ENCODE results near the gene DAO. TPM values are rescaled to one million over a fixed set of nuclear protein-coding genes. Genes with fewer than 3 reads are reported as not detected.

DAO gene
- total and polyA plus RNA-seq, 8 donors = not detected

DNA sequence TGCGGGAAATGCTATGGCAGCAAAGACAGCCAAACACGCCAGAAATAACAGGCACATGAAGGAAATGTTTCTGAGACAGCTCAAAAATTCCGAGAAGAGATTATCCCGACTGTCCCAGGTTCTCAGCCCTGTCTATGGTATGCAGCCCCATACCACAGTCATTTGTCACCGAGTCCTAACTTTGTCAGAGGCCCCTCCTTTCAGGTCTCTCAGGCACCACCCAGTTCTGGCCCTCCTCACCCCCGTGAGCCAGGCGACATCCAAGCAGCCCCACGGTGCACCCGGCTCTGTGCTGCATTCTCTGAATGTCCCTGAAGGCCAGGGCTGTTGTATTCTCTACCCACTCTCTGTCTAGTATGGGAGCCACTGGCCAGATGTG lies 46.5 kb upstream of the DAO start:
- Histone ChIP-seq H3K9me3 (no peaks in the 10 kb centered on the region), H3K27me3 (no peaks in the 10 kb centered on the region), H3K36me3 (peaks cover 0 to 52% of the 10 kb centered on the region in 2 donors), H3K4me3 (no peak overlapping the region), H3K4me1 (peaks cover 36 to 80% of the 10 kb centered on the region in 2 donors), H3K27ac (peak overlapping the region; percentile 70 to 86)
- TF ChIP-seq, protein P1, sequence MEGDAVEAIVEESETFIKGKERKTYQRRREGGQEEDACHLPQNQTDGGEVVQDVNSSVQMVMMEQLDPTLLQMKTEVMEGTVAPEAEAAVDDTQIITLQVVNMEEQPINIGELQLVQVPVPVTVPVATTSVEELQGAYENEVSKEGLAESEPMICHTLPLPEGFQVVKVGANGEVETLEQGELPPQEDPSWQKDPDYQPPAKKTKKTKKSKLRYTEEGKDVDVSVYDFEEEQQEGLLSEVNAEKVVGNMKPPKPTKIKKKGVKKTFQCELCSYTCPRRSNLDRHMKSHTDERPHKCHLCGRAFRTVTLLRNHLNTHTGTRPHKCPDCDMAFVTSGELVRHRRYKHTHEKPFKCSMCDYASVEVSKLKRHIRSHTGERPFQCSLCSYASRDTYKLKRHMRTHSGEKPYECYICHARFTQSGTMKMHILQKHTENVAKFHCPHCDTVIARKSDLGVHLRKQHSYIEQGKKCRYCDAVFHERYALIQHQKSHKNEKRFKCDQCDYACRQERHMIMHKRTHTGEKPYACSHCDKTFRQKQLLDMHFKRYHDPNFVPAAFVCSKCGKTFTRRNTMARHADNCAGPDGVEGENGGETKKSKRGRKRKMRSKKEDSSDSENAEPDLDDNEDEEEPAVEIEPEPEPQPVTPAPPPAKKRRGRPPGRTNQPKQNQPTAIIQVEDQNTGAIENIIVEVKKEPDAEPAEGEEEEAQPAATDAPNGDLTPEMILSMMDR (IDR thresholded peaks at IDR 0.05) = no peak
- no peak for DNase-seq
- intact Hi-C loops (cut with DNase I) = no loop called here
- peak; percentile 66 for ATAC-seq

DNA sequence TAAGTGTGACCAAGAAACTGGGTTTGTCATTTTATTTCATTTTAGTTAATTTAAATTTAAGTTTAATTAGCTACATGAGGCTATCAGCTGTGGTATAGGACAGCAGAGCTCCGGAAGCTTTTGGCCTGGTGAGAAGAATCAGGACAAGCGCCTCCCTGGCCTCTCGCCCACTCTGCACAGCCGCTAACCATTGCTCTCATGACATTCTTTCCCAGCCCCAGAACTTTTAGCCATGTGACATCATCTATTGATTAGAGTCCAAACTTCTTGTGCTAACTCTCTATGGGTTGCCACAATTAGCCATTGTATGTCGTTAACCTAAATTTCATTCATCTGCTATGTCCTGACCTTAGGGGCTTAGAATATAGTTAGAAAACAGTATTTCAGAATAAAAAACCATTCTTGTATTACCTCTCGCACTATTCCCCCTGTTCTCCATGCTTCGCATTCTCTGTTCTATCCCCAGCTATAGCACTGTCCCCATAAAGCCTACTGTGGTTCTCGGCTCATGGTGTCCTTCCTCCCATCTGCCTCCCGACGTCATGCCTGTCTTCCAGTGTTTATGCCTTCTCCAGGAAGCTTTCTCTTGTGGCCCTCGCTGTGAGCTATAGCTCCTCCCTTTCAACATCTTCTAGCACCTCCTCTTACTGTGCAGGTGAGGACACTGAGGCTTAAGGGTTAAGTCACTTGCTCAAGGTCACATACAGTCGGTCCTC lies 46.0 kb upstream of the DAO start:
- Histone ChIP-seq H3K27me3 (no peaks in the 10 kb centered on the region), H3K36me3 (peaks cover 0 to 50% of the 10 kb centered on the region in 2 donors), H3K9me3 (no peaks in the 10 kb centered on the region), H3K27ac (peak overlapping the region; percentile 70 to 86), H3K4me3 (no peak overlapping the region), H3K4me1 (peaks cover 42 to 81% of the 10 kb centered on the region in 2 donors)
- intact Hi-C loops (cut with DNase I) = no loop called here
- DNase-seq = peak in 2 of 4 donors; percentile 42 to 72
- peak; percentile 1 for ATAC-seq
- TF ChIP-seq, protein P1 (IDR thresholded peaks at IDR 0.05) = no peak

DNA sequence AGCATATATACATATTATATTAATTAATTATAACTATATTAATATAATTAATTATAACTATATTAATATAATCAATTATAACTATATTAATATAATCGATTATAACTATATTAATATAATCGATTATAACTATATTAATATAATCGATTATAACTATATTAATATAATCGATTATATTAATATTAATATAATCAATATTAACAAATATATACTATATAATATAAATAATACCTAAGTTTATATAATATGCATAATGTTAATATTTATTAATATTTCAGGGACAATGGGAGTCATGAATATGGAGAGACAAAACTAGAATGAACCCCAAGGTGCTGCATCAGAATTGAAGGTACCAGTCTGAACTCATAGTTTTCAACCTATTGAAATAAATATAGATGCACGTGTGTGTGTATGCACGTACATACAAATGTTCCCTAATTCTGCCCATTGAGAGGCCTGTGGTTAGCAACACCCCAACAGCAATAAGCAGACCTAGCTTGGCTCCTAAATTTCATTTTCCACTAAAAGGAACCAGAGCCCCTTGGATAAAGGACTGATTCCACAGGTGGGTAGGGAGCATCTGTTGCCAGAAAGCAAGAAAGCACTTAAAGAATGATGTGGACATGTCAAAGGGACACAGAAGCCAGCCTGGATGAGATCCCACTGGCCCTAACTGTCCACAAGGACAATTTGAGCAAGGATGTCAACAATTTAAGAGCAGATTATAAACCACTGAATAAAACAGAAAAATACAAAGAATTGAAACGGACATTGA lies 43.8 kb upstream of the DAO start:
- no peak overlapping the region for H3K4me3 ChIP-seq
- TF ChIP-seq, protein P1 (IDR thresholded peaks at IDR 0.05) = no peak
- intact Hi-C loops (cut with DNase I) = no loop called here
- H3K27me3 ChIP-seq = no peaks in the 10 kb centered on the region
- DNase-seq (no peak), ATAC-seq (no peak)
- H3K36me3 ChIP-seq = peaks cover 0 to 33% of the 10 kb centered on the region in 2 donors
- no peaks in the 10 kb centered on the region for H3K9me3 ChIP-seq
- H3K27ac ChIP-seq = peak overlapping the region in 1 of 2 donors; percentile 94
- peaks cover 56 to 90% of the 10 kb centered on the region in 2 donors for H3K4me1 ChIP-seq

DNA sequence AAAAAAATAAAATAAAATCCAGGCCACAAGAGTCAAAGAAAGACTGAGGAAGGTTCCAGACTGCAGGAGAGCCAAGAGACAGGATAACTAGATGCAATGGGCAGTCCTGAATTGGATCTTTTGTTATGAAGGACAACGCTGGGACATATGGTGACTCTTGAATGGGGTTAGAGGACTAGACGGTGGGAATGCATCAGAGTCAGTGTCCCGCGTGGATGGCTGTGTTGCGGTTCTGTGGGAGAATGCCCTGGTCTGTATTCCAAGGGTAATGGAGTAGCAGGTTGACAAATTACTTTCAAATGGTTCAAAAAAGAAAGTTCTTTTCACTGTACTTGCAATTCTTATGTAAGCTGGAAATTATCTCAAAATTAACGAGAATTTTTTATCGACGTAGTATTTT lies 42.7 kb upstream of the DAO start:
- DNase-seq (no peak), ATAC-seq (no peak)
- Histone ChIP-seq H3K27ac (peak overlapping the region; percentile 91 to 94), H3K9me3 (no peaks in the 10 kb centered on the region), H3K4me1 (peaks cover 52 to 91% of the 10 kb centered on the region in 2 donors), H3K27me3 (no peaks in the 10 kb centered on the region), H3K36me3 (peaks cover 0 to 26% of the 10 kb centered on the region in 2 donors), H3K4me3 (no peak overlapping the region)
- TF ChIP-seq, protein P1 (IDR thresholded peaks at IDR 0.05) = no peak
- intact Hi-C loops (cut with DNase I) = no loop called here

DNA sequence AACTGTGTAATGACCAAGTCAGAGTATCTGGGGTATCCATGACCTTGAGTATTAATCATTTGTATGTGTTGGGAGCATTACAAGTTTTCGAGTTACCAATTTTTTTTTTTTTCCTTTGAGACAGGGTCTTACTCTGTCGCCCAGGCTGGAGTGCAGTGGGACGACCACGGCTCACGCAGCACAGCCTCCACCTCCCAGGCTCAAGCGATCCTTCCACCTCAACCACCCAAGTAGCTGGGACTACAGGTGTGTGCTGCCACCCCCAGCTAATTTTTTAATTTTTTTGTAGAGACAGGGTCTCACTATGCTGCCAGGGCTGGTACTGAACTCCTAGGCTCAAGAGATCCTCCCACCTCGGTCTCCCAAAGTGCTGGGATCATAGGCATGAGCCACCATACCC lies 42.2 kb upstream of the DAO start:
- Histone ChIP-seq H3K4me3 (no peak overlapping the region), H3K36me3 (peaks cover 0 to 23% of the 10 kb centered on the region in 2 donors), H3K4me1 (peaks cover 48 to 91% of the 10 kb centered on the region in 2 donors), H3K9me3 (no peaks in the 10 kb centered on the region), H3K27ac (peak overlapping the region; percentile 91 to 94), H3K27me3 (no peaks in the 10 kb centered on the region)
- intact Hi-C loops (cut with DNase I) = no loop called here
- DNase-seq (no peak), ATAC-seq (no peak)
- TF ChIP-seq, protein P1 (IDR thresholded peaks at IDR 0.05) = no peak

Data from left lung (tissue), 10 donors.